ENCODE data around the gene CCDC197. TPM values are rescaled to one million over a fixed set of nuclear protein-coding genes. Genes with fewer than 3 reads are reported as not detected.

Gene CCDC197
- total RNA-seq, 4 donors from 2014 or later = not detected

- peak overlapping the region; percentile 57 to 92 for H3K27ac ChIP-seq
- intact Hi-C loops (cut with DNase I; ENCODE audit: low total_unique reads) = no loop called here
- peaks cover 0 to 11% of the 10 kb centered on the region in 2 donors for H3K4me1 ChIP-seq
Measured at GRCh38 chr14:93974833-93975232, 22.3 kb upstream of the CCDC197 start.

DNA sequence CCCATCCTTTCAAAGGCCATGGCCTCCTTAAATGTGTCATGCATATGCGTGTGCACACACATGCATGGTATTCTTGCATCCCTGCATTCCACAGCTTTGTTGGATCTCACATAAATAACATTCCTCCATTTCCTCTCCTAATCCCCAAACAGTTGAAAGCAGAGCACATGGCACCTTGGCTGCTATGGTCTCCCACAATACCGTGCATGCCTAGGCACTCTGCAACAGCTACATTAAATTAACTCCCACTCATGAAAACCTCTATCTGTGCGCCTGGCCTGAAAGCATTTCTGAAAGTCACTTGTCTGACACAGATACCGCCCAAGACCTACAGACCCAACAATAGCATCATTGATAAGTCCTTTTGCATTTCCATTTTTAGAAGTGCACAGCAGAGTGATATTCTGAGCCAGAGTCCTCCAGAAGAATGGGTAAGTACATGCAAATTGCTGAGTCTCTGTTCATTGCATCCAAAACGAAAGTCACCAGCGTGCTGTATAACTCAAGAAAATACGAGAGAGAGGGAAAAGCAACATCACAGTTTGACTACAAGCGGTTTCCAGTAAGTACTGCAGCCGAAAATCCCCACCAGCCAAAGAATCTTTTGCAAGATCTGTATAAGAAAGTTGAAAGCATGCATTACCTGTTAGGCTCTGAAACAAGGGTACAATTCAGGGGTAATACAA is 21.2 kb upstream of the CCDC197 start:
- peaks cover 0 to 7% of the 10 kb centered on the region in 2 donors for H3K4me1 ChIP-seq
- peak overlapping the region; percentile 88 to 92 for H3K27ac ChIP-seq
- H3K4me3 ChIP-seq = peak overlapping the region; percentile 40 to 45
- TF ChIP-seq CTCF (IDR thresholded peaks at IDR 0.05) = no peak
- no peak for TF ChIP-seq POLR2A (IDR thresholded peaks at IDR 0.05)
- intact Hi-C loops (cut with DNase I; ENCODE audit: low total_unique reads) = no loop called here
- no peaks in the 10 kb centered on the region for H3K36me3 ChIP-seq
- DNase-seq = no peak
- H3K9me3 ChIP-seq = no peaks in the 10 kb centered on the region
- no peaks in the 10 kb centered on the region for H3K27me3 ChIP-seq

More at GRCh38 chr14:93974833-93975232, 22.3 kb upstream of the CCDC197 start:
- peak overlapping the region; percentile 40 to 45 for H3K4me3 ChIP-seq
- H3K27me3 ChIP-seq = no peaks in the 10 kb centered on the region
- H3K9me3 ChIP-seq = no peaks in the 10 kb centered on the region
- no peaks in the 10 kb centered on the region for H3K36me3 ChIP-seq
- no peak for DNase-seq
- TF ChIP-seq POLR2A (IDR thresholded peaks at IDR 0.05) = no peak
- no peak for TF ChIP-seq CTCF (IDR thresholded peaks at IDR 0.05)

- Histone ChIP-seq H3K27me3 (no peaks in the 10 kb centered on the region), H3K4me1 (peaks cover 0 to 4% of the 10 kb centered on the region in 2 donors), H3K36me3 (no peaks in the 10 kb centered on the region), H3K27ac (peak within 1 kb of the TSS; percentile 88 to 92), H3K4me3 (peak within 1 kb of the TSS; percentile 40 to 45), H3K9me3 (no peaks in the 10 kb centered on the region)
- intact Hi-C loops (cut with DNase I; ENCODE audit: low total_unique reads) = no loop called here
- TF ChIP-seq CTCF (IDR thresholded peaks at IDR 0.05) = peak in 1 of 4 experiments; percentile 6
- TF ChIP-seq POLR2A (IDR thresholded peaks at IDR 0.05) = peak; percentile 64 to 74
- DNase-seq = peak; percentile 54 to 83
Measured at GRCh38 chr14:93976477-93977057, 20.5 kb upstream of the CCDC197 start, which contains the start of gene ASB2. Gene ASB2, minus strand, starts transcription at chr14:93976570. Its CDS starts 12,031 bp downstream, at chr14:93964539.

DNA sequence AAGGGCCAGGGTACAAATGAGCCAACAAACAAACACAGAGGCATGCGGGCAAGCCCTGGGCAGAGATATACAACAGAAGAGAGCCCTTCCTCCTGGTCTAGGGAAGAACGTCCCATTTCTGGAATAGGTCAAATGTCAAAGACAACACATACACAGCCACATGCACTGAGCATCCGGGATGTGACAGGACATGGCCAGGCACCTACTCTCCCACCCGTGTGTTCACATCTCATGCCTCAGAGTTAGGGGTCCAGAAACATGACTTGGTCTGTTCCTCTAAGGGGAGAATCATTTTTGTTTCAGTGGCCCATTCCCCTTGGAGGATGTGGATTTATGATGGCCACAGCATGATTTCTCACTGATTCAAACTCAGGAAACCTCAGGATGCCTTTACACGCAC is 19.9 kb upstream of the CCDC197 start:
- Histone ChIP-seq H3K9me3 (no peaks in the 10 kb centered on the region), H3K4me3 (no peak overlapping the region), H3K27me3 (no peaks in the 10 kb centered on the region), H3K4me1 (peaks cover 0 to 4% of the 10 kb centered on the region in 2 donors), H3K36me3 (no peaks in the 10 kb centered on the region), H3K27ac (peak overlapping the region; percentile 88 to 92)
- intact Hi-C loops (cut with DNase I; ENCODE audit: low total_unique reads) = no loop called here
- no peak for DNase-seq
- TF ChIP-seq CTCF (IDR thresholded peaks at IDR 0.05) = no peak
- TF ChIP-seq POLR2A (IDR thresholded peaks at IDR 0.05) = no peak

All from uterus (tissue), 4 donors.